Left renal pelvis (tissue), 4 donors: Measurements from ENCODE around the gene RUFY1. TPM values are rescaled to one million over a fixed set of nuclear protein-coding genes. Genes with fewer than 3 reads are reported as not detected.
"Not testable (repeated sequence)": the region's sequence is repeated elsewhere in the genome, so short reads cannot be mapped to it uniquely, and the experiment has no call there.

ENCODE experiments used
- DNase-seq, 4 donors: peaks; one replicate each; pipeline ENCODE4 v3.0.0-alpha.2; 2013; ENCODE audit warnings: low read depth in 4 of 4, low spot score in 3 of 4
- polyA plus RNA-seq, 4 donors: library from polyadenylated mRNA; unstranded; fragments of 120-200 nt; gene quantifications; one replicate each; pipeline ENCODE4 v1.2.1, GENCODE V29; 2013; ENCODE audit not compliant: insufficient read length in 4 of 4

RUFY1 gene
- polyA plus RNA-seq = 10 to 100 TPM; 51.6 to 91.5 (median 83.7) TPM

- DNase-seq = peak; percentile 64 to 77 (median 70)
Measured at GRCh38 chr5:179550511-179551342, at the start of gene RUFY1. TSS of gene RUFY1 (plus strand) at chr5:179550554. CDS start at chr5:179550570, 16 bp downstream.

- not testable (repeated sequence) for DNase-seq
Measured at GRCh38 chr5:179501997-179502396, 48.4 kb upstream of the RUFY1 start.

- DNase-seq = not testable (repeated sequence)
Measured at GRCh38 chr5:179502420-179502819, 47.9 kb upstream of the RUFY1 start.

GRCh38 chr5:179504191-179504590, 46.2 kb upstream of the RUFY1 start:
- DNase-seq = no peak

- no peak for DNase-seq
Measured at GRCh38 chr5:179504600-179505396, 45.6 kb upstream of the RUFY1 start.

- no peak for DNase-seq
Measured at GRCh38 chr5:179505636-179506261, 44.6 kb upstream of the RUFY1 start.

- DNase-seq = no peak
Measured at GRCh38 chr5:179509239-179509638, 41.1 kb upstream of the RUFY1 start.

GRCh38 chr5:179509845-179510244, 40.5 kb upstream of the RUFY1 start:
- no peak for DNase-seq

- DNase-seq = no peak
Measured at GRCh38 chr5:179512452-179513000, 37.8 kb upstream of the RUFY1 start.

GRCh38 chr5:179515501-179515900, 34.9 kb upstream of the RUFY1 start:
- not testable (repeated sequence) for DNase-seq

GRCh38 chr5:179516221-179516620, 34.1 kb upstream of the RUFY1 start:
- DNase-seq = no peak

GRCh38 chr5:179517746-179518145, 32.6 kb upstream of the RUFY1 start:
- not testable (repeated sequence) for DNase-seq

GRCh38 chr5:179518369-179518768, 32.0 kb upstream of the RUFY1 start:
- DNase-seq = not testable (repeated sequence)

GRCh38 chr5:179519416-179520070, 30.8 kb upstream of the RUFY1 start:
- DNase-seq = not testable (repeated sequence)

GRCh38 chr5:179522107-179522506, 28.2 kb upstream of the RUFY1 start:
- DNase-seq = not testable (repeated sequence)

- DNase-seq = no peak
Measured at GRCh38 chr5:179526978-179527377, 23.4 kb upstream of the RUFY1 start.

- DNase-seq = peak in 1 of 4 donors; percentile 59
Measured at GRCh38 chr5:179530069-179530998, 20.0 kb upstream of the RUFY1 start.

- DNase-seq = no peak
Measured at GRCh38 chr5:179533024-179533423, 17.3 kb upstream of the RUFY1 start.

GRCh38 chr5:179533907-179534306, 16.4 kb upstream of the RUFY1 start:
- DNase-seq = no peak
